NCI-H526 treated with DMSO at 0.1 percent for 48 hours (cell line): ENCODE data around the gene IGSF9.
A peak's percentile ranks its signal among the peaks of the same experiment; 100 is the strongest.

Experiments used
- DNase-seq: peaks from one replicate; lab custom pipeline; 2025; lab: John Stamatoyannopoulos, UW

Gene IGSF9

DNA sequence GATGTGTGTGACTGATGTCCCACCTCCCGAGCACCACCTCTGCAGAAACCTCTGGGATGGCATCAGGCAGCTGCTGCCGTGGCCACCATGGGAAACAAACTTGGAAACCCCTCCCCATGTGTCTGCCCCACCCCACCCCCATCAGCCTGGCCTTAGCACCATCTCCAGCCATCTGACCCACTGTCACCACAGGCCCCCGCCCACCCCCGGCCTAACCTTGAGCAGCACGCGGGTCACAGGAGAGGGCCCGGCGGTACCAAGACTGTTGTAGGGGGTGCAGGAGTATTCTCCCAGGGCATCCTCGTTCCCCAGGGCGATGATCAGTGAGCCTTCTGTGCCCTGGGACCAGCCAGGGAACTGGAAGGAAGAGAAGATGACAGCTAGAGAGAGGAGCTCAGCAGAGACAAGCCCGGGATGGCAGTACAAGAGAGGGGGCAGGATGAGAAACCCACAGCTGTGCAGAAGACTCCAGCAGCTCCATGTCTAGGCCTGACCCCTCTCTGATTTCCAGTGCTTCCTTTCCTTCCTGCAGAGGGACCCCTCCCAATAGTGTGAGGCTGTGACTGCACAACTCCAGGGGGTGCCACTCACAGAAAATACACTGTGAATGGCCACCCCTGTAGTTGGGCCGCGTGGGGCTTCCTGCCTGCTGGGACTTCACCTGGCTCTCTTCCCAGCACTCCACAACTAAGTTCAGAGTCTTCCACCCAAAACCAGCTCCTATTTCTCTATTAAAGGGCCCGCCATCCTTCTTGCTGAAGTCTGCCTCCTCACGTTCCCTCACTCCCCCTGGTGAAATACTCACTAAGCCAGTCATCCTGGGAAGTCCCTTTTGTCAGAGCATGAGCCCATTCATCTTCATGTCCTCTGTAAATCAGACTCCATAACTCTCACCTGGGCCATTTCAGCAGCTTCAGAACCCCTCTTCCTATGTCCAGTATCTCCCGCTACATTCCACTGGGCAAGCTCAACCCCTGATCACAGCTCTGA lies 12.8 kb downstream of the IGSF9 start:
- DNase-seq: no peak

DNA sequence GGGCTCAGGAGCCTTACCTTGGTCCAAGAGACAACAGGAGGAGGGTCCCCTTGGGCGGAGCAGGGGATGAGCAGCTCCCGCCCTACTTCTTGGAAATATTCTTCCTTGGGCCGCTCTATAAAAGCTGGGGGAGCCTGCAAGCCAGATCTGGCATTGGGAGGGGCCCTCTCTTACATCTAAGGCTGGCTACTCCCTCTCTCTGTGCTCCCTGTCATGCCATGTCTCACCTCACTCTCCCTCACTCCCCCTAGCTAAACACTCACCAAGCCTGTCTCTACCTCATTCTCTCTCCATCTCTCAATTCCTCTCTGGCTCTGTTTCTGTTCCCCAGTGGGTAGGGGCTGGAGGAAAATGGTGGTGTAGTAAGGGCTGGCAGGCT lies 13.6 kb downstream of the IGSF9 start:
- no peak for DNase-seq

DNA sequence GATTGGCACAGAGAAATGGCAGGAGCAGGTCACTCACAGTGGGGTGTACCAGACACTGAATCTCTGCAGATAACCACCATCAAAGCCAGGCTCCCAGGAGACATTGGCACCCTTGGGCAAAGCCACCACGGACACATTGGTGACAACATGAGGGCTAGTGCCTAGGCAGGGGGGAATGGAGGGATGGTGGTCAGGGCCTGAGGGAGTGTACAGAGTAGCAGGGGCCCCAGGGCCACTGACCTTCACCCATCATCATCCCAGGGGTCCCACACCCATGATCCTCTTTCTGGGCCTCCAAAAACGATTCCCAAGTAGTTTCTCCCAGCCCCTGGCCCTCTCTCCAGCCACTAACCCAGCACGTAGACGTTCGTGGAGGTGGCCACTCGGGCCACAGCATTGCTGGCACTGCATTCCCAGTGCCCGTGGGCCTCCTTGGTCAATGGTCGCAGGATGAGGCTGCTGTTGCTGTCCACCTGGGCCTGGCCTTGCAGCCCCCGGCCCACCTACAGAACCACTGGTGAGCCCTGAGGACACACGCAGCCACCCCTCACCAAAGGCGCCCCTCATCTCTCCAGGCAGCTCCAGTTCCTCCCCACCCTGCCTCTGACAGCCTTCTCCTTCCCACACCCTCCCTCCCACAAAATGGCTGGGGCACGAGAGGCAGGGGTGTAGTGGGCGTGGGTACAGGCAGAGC lies 14.2 kb downstream of the IGSF9 start:
- DNase-seq: no peak

DNA sequence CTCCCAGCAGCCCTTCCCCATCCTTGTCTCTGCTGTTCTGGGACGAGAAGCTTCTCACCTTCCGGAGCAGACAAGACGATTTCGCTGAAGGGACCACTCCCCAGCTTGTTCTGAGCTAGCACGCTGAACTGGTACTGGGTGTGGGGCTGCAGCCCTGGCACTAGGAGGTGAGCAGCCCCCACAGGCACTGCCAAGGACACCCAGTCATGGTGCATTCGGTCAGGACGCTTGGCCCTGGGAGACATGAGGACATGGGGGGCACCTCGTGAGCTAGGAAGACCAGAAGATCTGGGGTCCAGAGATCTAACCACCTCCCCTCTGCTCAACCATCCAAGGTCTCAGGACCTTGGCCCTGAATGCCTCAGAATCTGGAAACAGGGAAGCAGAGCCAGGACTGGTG lies 14.8 kb downstream of the IGSF9 start:
- DNase-seq: no peak

DNA sequence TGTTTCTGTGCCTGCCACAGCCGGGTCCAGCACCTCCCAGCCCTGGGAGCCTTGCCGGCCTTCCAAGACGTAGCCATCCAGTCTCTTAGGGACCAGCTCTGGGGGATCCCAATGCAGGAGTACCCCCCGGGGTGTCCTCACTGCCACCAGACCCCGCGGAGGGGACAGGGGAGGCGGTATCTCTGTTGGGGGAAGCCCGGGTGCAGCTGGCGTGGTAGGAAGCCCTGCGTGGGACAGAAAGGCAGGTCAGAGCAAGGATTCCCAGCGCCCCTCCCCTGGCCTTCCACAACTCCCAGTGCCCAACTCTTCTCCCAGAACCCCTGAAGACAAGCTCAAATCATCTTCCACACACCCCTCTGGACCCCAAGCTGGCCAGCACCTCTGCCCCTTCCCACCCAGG lies 15.2 kb downstream of the IGSF9 start:
- DNase-seq: no peak

DNA sequence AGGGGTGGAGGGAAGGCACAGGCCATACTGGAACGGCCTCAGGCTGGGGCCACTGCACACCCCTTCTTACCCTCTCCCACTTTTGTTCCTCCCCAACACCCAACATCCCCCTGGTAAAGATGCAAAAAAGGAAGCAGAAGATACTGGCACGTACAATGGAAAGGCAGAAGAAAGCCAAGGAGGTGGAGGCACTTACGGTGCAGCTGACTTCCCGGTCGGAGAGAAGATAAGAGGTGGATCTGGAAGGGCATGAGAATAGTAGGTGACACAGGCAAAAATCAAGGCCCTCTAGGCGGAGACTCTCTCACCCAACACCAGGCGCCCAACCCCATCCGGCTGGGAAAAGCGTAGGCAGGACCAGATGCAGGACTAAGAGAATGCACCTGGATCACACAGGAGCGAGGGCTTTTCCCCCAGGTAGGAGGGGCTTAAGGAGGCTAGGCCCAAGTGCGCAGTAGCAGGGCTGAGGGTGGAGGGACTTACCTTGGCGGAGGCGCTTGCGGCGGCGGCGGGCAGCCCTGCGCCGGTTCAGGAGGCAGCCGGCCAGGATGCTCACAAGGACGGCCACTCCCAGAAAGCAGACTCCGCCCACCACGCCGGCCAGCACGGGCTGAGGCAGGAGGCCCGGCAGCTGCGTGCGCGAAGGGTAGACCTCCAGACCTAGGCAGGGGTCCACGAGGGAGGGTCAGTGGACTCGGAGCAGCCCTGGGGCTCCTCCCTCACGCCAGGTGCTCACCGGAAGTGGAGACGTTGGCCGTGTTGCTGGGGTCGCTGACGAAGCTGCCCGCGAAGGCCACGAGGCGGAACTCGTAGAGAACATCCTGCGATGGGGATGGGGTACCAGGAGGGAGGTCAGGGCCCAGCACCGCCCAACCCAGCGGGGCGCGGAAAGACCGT lies 16.0 kb downstream of the IGSF9 start:
- no peak for DNase-seq

DNA sequence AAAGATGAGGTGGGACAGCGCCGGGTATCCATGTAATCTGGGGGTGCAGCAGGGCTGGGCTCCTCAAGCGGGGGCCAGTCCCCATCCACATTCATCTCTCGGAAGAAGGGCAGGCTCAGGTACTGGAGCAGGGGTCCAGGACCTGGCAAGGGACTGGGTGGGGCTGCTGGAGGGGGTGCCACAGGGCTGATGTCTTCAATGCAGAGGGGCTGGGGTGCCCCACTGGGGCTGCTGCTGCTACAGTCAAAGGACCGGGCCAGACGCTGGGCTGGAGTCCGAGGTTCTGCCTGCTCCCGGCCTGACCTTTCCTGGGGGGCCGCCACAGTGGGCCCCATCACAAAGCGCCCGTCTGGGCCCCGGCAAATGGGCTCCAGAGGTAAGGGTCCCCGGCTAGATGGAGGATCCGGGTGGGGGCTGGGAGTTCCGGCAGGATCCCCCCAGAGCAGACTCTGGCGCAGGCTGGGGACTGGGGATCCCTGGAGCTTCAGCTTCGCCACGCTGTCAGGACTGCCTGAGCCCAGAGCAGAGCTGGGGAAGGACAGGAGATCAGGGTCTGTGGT lies 16.8 kb downstream of the IGSF9 start:
- no peak for DNase-seq

DNA sequence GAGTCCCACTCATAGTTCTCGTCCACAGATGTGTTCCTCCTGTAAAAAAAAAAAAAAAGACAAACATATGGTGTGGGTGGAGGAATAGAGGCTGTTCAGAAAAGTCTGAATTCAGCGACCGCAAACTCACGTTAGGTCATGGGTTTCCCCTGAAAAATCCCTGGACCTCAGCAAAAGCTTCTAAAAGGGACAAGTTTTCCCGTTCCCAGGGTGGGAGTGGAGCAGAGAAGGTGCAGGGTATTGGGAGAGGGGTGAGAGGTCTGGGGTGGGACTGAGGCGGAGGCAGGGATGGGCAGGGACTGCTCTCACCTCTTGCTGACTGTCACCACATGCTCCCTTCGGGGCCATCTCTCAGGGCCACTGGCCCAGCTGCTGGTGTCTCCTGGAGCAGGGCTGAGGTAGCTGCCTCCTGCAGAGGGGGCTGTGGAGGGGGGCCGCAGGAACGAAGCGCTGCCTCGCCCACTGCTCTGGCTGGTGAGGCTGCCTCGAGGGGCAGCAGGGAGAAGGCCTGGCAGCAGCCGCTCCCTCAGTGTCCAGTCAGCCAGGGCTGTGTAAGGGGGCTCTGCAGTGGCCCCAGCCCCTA lies 17.5 kb downstream of the IGSF9 start:
- DNase-seq: no peak

DNA sequence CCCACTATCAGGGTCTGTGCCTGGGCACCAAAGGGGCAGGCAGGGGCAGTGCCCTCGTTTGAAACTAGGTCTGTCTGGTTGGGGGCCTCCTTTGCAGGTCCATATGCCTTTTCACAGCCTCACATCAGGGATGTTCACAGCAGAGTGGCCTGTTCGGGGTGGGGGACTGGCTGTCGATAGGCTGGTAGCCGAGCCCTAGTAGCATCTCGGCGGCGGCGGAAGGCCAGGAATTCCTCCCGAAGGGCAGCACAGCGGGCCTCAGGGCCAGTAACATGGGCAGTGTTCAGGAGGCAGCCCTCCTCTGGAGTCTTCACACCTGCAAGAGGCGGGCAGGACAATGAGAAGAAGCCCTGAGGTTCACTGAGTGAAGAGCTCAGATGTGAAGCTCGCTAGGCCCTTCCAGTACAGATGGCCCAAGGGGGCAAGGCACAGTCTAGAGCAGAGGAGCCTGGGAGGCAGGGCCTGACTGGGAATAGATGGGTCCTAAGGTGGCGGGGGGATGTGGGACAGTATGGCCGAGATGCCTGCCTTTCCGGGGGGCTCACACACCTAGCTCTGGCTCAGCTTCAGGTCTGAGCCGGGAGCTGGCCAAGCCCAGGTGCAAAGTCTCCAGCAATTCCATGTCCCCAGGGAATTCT lies 18.1 kb downstream of the IGSF9 start:
- DNase-seq: no peak

DNA sequence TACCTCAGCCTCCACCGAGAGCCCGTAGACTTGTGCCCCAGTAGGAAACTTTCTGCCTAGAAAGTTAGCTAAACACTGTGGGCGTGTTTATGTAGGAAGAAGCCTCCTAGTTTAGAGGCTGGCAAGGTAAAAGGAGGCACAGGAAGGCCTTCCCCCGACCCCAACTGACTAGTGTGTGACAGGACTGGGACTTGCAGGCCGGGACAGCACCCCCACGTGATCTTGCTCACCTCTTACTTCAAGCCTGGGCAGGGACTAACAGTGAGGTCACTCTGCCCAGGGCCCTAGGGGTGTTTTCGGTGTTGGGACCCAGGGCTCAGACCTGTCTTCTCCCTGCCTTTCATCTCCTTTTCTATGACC lies 19.7 kb downstream of the IGSF9 start:
- no peak for DNase-seq

DNA sequence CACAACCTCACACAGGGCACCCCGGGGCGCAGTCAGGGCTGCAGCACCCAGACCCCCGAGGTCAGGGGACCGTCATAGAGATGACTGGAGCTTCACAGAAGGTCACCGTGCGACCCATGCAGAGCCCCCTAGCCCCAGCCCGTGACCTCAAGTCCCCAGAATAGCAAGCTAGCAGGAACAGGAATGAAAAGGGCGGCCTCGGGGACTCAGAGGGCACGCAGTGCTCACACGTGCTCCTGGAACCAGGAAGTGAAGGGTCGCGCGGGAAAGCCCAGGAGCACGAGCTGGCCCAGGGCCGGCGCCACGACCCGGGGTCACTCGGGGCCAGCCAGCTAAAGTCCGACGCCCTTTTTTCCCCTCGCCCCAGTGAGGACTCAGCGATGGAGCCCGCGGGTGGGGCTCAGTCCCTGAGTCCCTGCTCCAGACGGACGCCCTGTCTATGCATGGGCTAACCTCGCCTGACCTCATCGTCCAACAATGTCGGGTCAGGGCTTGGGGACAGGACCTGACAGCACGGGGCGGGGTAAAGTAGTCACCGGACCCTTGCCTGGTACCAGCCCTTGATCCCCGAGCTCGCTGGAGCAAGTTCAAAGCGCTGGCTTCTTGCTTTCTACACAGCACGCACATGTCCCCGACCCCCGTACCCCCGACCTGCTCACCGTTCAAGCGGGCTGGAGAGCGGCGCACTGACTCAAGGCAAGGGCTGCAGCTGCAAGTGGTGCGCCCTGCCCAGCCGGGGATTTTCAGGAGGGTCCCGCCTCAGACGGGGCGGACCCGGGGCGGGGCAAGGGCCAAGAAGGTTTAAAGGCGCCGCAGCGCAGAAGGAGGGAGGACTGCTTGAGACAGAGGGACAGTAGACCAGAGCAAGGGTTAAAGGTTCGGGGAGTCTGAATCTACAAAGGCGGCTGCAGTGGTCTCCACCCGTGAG lies 20.4 kb downstream of the IGSF9 start, which contains the start of gene TAGLN2:
Gene TAGLN2 (minus strand): TSS at position 717 of the 928 bp plus-strand sequence. CDS start 4,998 bp downstream, outside the sequence.
- peak; percentile 87 for DNase-seq

DNA sequence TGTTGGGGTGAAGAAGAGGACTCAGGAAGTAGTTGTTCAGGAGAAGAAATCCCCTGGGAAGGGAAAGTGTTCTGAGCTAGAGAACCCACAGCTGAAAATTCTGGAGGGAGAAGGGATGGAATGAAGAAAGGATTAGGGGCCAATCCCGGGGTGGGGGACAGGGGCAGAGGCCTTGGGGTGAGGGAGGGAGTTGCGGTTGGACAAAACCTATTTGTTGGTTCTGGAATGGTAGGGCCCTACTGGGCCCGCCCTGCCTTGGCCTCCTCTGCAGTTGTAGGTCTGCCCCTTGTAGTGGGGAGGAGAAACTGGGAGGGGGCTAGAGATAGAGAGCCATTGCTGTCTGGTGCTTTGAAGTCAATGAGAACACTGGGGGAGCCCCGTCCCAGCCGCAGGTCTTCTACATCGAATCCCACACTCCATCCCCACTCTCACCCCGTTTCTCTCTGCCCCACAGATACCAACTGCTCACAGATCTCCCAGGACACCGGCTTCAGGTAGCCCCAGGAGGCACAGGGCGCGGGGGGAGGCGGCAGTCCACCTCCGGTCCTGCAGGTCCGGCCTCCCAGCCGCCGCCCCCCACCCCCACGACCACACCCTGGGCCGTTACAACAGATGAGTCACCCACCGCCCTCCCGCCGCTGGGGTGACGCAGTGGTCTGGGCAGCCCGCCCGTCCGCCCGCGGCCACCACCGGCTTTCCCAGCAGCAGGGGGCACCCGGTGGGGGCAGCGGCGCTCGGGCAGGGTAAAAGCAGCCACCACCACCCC lies 21.2 kb downstream of the IGSF9 start:
- DNase-seq: no peak

DNA sequence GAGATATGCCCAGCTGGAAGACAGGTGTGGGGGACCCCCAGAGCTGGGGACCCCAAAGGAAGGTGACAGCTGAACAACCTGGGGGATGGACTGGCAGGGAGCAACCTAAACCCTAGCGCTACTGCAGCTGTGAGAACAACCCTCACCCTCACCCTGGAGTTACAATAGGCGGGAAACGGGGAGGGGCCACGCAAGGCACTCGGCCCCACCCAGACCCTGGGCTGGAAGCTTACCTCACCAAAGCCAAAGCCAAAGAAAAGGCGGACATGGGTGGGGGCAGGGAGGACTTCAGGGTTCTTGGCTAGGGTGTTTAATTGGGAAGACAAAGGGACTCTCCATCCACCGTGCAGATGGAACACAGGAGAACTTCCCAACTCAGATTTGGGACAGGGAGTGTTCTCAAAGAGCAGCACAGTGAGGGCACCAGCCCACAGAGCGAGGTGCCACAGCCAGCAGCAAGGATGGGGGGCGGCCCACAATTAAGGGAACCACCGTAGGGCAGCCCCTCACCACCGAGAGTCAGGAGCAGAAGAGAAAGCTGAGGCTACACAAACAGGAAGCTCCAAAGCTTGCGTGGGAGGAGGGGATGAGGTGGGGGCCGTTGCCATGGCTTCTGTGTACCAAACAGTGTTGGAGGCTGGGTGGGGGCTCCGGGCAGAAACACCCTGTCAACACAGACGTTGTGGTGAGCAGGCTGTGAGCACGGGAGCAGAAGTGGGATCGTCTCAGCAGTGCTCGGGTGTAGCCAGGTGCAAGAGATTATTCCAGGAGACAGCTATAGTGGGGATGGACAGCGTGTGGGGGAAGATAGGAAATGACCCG lies 22.0 kb downstream of the IGSF9 start:
- peak; percentile 52 for DNase-seq

DNA sequence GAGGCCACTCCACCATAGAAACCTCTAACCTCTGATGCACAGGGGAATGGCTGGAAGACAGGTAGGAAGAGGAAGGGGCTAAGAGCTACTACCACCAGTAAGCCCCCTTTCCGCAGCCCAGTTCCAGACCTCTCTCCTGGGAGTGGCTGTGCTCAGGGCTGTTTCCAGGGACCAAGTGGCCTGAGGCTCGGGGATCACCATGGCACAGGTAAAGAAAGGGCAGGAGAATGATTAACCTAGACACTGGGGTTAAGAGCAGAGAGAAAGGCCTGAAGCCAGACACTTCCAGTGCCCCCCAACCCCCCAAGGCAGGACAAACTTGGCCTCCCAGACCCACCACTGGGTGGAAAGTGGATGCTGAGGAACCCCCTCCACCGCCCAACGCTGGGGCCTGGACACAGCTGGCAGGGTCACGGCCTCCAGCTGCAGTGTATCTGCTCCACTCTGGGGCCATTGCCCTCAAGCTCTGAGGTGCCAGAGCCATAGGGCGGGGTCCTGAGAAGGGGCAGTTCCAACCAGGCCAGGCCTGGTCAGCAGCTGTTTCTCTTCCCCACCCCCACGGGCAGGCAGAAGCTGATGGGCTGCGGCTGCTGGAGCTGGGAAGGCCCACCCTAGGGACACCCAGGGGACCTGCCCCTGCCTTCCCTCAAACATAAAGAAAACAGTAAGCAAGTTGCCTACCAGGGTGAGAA lies 22.8 kb downstream of the IGSF9 start:
- no peak for DNase-seq

DNA sequence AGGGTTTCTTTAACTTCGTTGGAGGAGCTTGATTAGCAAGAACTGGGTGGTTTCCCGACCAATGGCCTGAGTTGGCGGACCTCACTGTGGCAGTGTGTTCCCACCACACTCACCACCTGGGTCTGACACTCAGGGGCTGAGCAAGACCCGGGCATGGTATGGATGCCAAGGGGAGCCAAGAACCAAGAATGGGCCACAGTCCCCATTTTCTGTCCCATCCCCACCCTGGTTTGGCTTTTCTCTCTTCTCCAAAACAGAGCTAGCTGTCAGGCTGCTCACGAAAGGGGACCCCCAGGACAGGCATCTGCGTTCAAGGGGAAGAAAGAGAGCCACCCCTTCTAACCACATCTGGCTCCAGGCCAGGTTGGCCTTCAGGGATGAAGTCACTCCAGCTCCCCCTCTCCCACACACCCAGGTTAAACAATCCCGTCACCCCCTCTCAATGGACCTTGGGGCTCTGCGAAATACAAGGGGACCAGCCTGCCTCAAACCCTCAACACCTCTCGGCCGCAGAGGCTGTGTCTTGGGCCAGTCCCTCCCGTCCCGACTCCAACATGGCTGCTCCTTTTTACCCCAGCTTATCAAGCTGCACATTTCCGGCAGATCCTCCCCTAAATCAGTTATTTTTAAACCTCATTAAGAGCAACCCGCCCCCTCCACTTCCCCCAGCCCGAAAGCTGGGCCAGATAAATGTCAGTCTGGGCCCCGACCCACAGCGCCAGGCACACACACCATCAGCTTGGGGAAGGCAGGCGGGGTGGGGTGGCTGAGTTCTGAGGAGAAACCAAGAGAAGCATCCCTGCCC lies 23.5 kb downstream of the IGSF9 start:
- no peak for DNase-seq

DNA sequence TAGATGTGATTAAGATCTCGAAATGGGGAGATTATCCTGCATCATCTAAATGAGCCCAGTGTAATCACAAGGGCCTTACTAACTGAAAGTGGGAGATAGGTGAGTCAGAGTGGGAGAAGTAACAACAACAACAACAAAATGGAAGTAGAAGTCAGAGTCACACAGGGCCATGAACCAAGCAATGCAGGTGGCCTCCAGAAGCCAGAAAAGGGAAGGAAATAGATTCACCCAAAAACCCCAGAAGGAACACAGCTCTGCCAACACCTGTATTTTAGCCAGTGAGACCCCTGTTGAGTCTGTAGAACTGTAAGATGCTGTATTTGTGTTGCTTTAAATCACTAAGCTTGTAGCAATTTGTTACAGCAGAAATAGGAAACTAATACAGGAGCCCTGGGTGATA lies 24.2 kb downstream of the IGSF9 start:
- no peak for DNase-seq

DNA sequence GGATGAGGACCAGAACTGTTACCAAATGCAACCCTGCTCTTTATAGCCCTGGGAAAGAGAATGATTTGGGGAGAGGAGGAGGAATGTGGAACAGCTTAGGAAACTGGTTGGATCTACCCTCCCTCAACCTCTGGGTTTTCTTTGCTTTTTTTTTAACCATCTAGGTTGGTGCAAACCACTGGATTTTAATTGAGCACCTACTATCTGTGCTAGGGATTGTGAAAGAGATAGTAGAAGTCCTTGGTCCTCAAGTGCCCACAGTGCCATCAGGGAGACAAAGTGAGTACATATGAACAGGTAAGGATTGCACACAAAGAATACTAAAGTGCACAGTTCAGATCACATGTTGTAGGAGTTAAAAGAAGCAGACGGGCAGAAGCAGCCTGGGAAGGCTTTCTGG lies 24.8 kb downstream of the IGSF9 start:
- DNase-seq: no peak
